ENCODE measurements around the gene PTPRD. TPM values are rescaled to one million over a fixed set of nuclear protein-coding genes. Genes with fewer than 3 reads are reported as not detected.

The PTPRD gene
- total and polyA plus RNA-seq, 2 donors (not counting 1 experiment from before 2014, with no cell fraction given) = not detected

- Histone ChIP-seq H3K27me3 (replicated peaks in 1 of 4; ENCODE audit: control extremely low read depth in 1 of 4, control insufficient read depth in 3 of 4, insufficient read depth in 4 of 4, low read length in 3 of 4) (no peaks in the 10 kb centered on the region), H4K20me1 (ENCODE audit: control insufficient read depth, insufficient read depth, low read length, poor library complexity, severe bottlenecking) (no peaks in the 10 kb centered on the region), H3K9me3 (ENCODE audit: control extremely low read depth in 1 of 3, control insufficient read depth in 2 of 3, insufficient read depth in 1 of 3, low read length in 2 of 3) (no peaks in the 10 kb centered on the region), H3K79me2 (ENCODE audit: control insufficient read depth, insufficient read depth, low read length) (no peaks in the 10 kb centered on the region), H3K4me1 (ENCODE audit: control insufficient read depth in 2 of 2, insufficient read depth in 2 of 2, low read length in 2 of 2) (no peaks in the 10 kb centered on the region), H2AFZ (ENCODE audit: insufficient read depth, low read depth, low read length, poor library complexity, severe bottlenecking) (no peak overlapping the region), H3K27ac (ENCODE audit: low read length in 2 of 2) (no peak overlapping the region), H3K9ac (ENCODE audit: low read length) (no peak overlapping the region), H3K4me3 (ENCODE audit: control extremely low read depth in 1 of 5, extremely low read depth in 1 of 5, insufficient read depth in 1 of 5, low read depth in 2 of 5, low read length in 4 of 5) (no peak overlapping the region), H3K4me2 (replicated peaks; ENCODE audit: low read depth, low read length, poor library complexity, severe bottlenecking) (no peak overlapping the region), H3K36me3 (replicated peaks in 1 of 2; ENCODE audit: control extremely low read depth in 1 of 2, control insufficient read depth in 1 of 2, extremely low read depth in 1 of 2, insufficient read depth in 2 of 2, low read length in 1 of 2) (no peaks in the 10 kb centered on the region)
- Mint-ChIP-seq H3K27ac (no peak overlapping the region), H3K27me3 (no peaks in the 10 kb centered on the region), H3K4me1 (no peaks in the 10 kb centered on the region), H3K9me3 (ENCODE audit: insufficient read depth) (no peaks in the 10 kb centered on the region), H3K4me3 (no peak overlapping the region)
- ChIA-PET CTCF (no interaction called here), POLR2A (no interaction called here)
- DNase-seq (no peak), ATAC-seq (ENCODE audit: low read depth) (no peak)
- TF ChIP-seq CTCF (IDR thresholded peaks at IDR 0.05) (no peak), EZH2 (IDR thresholded peaks at IDR 0.05; ENCODE audit: borderline replicate concordance, insufficient read depth, low read depth, low read length, poor library complexity, severe bottlenecking) (no peak)
- 81% methylated on average over 5 of the region's 7 CpGs for WGBS (ENCODE audit: insufficient coverage)
- intact Hi-C loops (cut with micrococcal nuclease) = no loop called here
Measured at GRCh38 chr9:8673830-8674229, 1939.0 kb downstream of the PTPRD start.

GRCh38 chr9:8670751-8671150 lies 1942.1 kb downstream of the PTPRD start:
- H4K20me1 ChIP-seq (ENCODE audit: control insufficient read depth, insufficient read depth, low read length, poor library complexity, severe bottlenecking) = no peaks in the 10 kb centered on the region
- DNase-seq = no peak
- no peak overlapping the region for H3K4me3 Mint-ChIP-seq
- TF ChIP-seq EZH2 (IDR thresholded peaks at IDR 0.05; ENCODE audit: borderline replicate concordance, insufficient read depth, low read depth, low read length, poor library complexity, severe bottlenecking) (no peak), CTCF (IDR thresholded peaks at IDR 0.05) (no peak)
- no peaks in the 10 kb centered on the region for H3K4me1 ChIP-seq (ENCODE audit: control insufficient read depth in 2 of 2, insufficient read depth in 2 of 2, low read length in 2 of 2)
- H3K4me3 ChIP-seq (ENCODE audit: control extremely low read depth in 1 of 5, extremely low read depth in 1 of 5, insufficient read depth in 1 of 5, low read depth in 2 of 5, low read length in 4 of 5) = no peak overlapping the region
- no peak for ATAC-seq (ENCODE audit: low read depth)
- no peaks in the 10 kb centered on the region for H3K27me3 Mint-ChIP-seq
- no peaks in the 10 kb centered on the region for H3K9me3 Mint-ChIP-seq (ENCODE audit: insufficient read depth)
- H3K27me3 ChIP-seq (replicated peaks in 1 of 4; ENCODE audit: control extremely low read depth in 1 of 4, control insufficient read depth in 3 of 4, insufficient read depth in 4 of 4, low read length in 3 of 4) = no peaks in the 10 kb centered on the region
- no peaks in the 10 kb centered on the region for H3K9me3 ChIP-seq (ENCODE audit: control extremely low read depth in 1 of 3, control insufficient read depth in 2 of 3, insufficient read depth in 1 of 3, low read length in 2 of 3)
- intact Hi-C loops (cut with micrococcal nuclease) = no loop called here
- 70% methylated on average over 1 of the region's 2 CpGs for WGBS (ENCODE audit: insufficient coverage)
- H3K36me3 ChIP-seq (replicated peaks in 1 of 2; ENCODE audit: control extremely low read depth in 1 of 2, control insufficient read depth in 1 of 2, extremely low read depth in 1 of 2, insufficient read depth in 2 of 2, low read length in 1 of 2) = no peaks in the 10 kb centered on the region
- no peak overlapping the region for H3K9ac ChIP-seq (ENCODE audit: low read length)
- no peaks in the 10 kb centered on the region for H3K79me2 ChIP-seq (ENCODE audit: control insufficient read depth, insufficient read depth, low read length)
- no peak overlapping the region for H3K27ac Mint-ChIP-seq
- H3K27ac ChIP-seq (ENCODE audit: low read length in 2 of 2) = no peak overlapping the region
- ChIA-PET POLR2A (no interaction called here), CTCF (no interaction called here)
- no peaks in the 10 kb centered on the region for H3K4me1 Mint-ChIP-seq
- H2AFZ ChIP-seq (ENCODE audit: insufficient read depth, low read depth, low read length, poor library complexity, severe bottlenecking) = no peak overlapping the region
- no peak overlapping the region for H3K4me2 ChIP-seq (replicated peaks; ENCODE audit: low read depth, low read length, poor library complexity, severe bottlenecking)

Data from B cell (primary cell).